ENCODE data around the gene CTDSPL. TPM values are rescaled to one million over a fixed set of nuclear protein-coding genes. Genes with fewer than 3 reads are reported as not detected.

Gene CTDSPL
- total RNA-seq, 4 donors from 2014 or later, result 78.9 to 130 (median 111) TPM

GRCh38 chr3:38004415-38005075, 142.9 kb downstream of the CTDSPL start:
- TF ChIP-seq POLR2A (IDR thresholded peaks at IDR 0.05), result no peak
- TF ChIP-seq, protein P1, sequence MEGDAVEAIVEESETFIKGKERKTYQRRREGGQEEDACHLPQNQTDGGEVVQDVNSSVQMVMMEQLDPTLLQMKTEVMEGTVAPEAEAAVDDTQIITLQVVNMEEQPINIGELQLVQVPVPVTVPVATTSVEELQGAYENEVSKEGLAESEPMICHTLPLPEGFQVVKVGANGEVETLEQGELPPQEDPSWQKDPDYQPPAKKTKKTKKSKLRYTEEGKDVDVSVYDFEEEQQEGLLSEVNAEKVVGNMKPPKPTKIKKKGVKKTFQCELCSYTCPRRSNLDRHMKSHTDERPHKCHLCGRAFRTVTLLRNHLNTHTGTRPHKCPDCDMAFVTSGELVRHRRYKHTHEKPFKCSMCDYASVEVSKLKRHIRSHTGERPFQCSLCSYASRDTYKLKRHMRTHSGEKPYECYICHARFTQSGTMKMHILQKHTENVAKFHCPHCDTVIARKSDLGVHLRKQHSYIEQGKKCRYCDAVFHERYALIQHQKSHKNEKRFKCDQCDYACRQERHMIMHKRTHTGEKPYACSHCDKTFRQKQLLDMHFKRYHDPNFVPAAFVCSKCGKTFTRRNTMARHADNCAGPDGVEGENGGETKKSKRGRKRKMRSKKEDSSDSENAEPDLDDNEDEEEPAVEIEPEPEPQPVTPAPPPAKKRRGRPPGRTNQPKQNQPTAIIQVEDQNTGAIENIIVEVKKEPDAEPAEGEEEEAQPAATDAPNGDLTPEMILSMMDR (IDR thresholded peaks at IDR 0.05), result peak; percentile 45 to 59
- Histone ChIP-seq H3K27me3 (no peaks in the 10 kb centered on the region), H3K27ac (peak overlapping the region; percentile 66), H3K36me3 (peaks cover 59% of the 10 kb centered on the region), H3K4me1 (peaks cover 29% of the 10 kb centered on the region), H3K4me3 (no peak overlapping the region), H3K9me3 (no peaks in the 10 kb centered on the region)
- WGBS, result 53% methylated on average over 10 of the region's 14 CpGs
- no peak for DNase-seq (ENCODE audit: low spot score in 2 of 2)

- no peak for DNase-seq (ENCODE audit: low spot score in 2 of 2)
- Histone ChIP-seq H3K27me3 (no peaks in the 10 kb centered on the region), H3K27ac (peak overlapping the region; percentile 66), H3K9me3 (no peaks in the 10 kb centered on the region), H3K4me1 (peaks cover 29% of the 10 kb centered on the region), H3K4me3 (no peak overlapping the region), H3K36me3 (peaks cover 67% of the 10 kb centered on the region)
- no peak for TF ChIP-seq POLR2AphosphoS5 (IDR thresholded peaks at IDR 0.05)
- TF ChIP-seq POLR2A (IDR thresholded peaks at IDR 0.05), result no peak
- TF ChIP-seq EP300 (IDR thresholded peaks at IDR 0.05), result no peak
- 47% methylated on average over 12 of the region's 15 CpGs for WGBS
These were observed 143.7 kb downstream of the CTDSPL start for GRCh38 chr3:38005076-38006020.

- H3K4me1 ChIP-seq, result peaks cover 29% of the 10 kb centered on the region
- TF ChIP-seq POLR2AphosphoS5 (IDR thresholded peaks at IDR 0.05) (no peak), POLR2A (IDR thresholded peaks at IDR 0.05) (no peak), EP300 (IDR thresholded peaks at IDR 0.05) (no peak)
- TF ChIP-seq, protein P1 (IDR thresholded peaks at IDR 0.05), result no peak
- H3K9me3 ChIP-seq, result no peaks in the 10 kb centered on the region
- 94% methylated on average over 4 of the region's 5 CpGs for WGBS
- DNase-seq (ENCODE audit: low spot score in 2 of 2), result no peak
- H3K36me3 ChIP-seq, result peaks cover 69% of the 10 kb centered on the region
- no peaks in the 10 kb centered on the region for H3K27me3 ChIP-seq
- H3K27ac ChIP-seq, result peak overlapping the region; percentile 66
- H3K4me3 ChIP-seq, result no peak overlapping the region
These were observed 144.4 kb downstream of the CTDSPL start for GRCh38 chr3:38006031-38006430.

DNA sequence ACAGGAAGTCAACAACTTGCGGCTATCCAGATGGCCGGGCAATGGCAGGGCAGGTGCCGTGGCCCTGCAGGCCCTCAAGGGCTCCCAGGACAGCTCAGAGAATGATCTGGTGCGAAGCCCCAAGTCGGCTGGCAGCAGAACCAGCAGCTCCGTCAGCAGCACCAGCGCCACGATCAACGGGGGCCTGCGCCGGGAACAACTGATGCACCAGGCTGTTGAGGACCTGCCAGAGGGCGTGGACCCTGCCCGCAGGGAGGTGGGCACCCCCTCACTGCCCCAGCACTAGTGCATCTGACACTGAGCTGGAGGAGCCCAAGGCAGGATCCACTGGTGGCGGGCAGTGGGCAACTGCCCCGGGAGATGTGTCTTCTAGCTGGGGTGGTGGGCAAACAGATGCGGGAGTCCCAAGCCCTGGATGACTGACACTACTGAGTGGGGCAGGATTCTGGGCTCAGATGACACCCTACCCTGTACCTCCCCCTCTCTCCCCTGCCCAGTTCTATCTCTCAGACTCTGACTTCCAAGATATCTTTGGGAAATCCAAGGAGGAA, 144.8 kb downstream of the CTDSPL start:
- Histone ChIP-seq H3K9me3 (no peaks in the 10 kb centered on the region), H3K27me3 (no peaks in the 10 kb centered on the region), H3K4me1 (peaks cover 29% of the 10 kb centered on the region), H3K4me3 (no peak overlapping the region), H3K27ac (peak overlapping the region; percentile 66), H3K36me3 (peaks cover 69% of the 10 kb centered on the region)
- WGBS, result 100% methylated on average over 1 of the region's 16 CpGs
- no peak for DNase-seq (ENCODE audit: low spot score in 2 of 2)
- TF ChIP-seq EP300 (IDR thresholded peaks at IDR 0.05) (no peak), POLR2AphosphoS5 (IDR thresholded peaks at IDR 0.05) (no peak), POLR2A (IDR thresholded peaks at IDR 0.05) (no peak)
- TF ChIP-seq, protein P1 (IDR thresholded peaks at IDR 0.05), result no peak

GRCh38 chr3:38007754-38008090, 146.0 kb downstream of the CTDSPL start:
- no peak for TF ChIP-seq POLR2AphosphoS5 (IDR thresholded peaks at IDR 0.05)
- TF ChIP-seq, protein P1 (IDR thresholded peaks at IDR 0.05), result no peak
- no peak for TF ChIP-seq EP300 (IDR thresholded peaks at IDR 0.05)
- TF ChIP-seq POLR2A (IDR thresholded peaks at IDR 0.05), result no peak
- WGBS, result 91% methylated on average over 7 of the region's 7 CpGs
- Histone ChIP-seq H3K27ac (no peak overlapping the region), H3K27me3 (no peaks in the 10 kb centered on the region), H3K9me3 (no peaks in the 10 kb centered on the region), H3K4me3 (no peak overlapping the region), H3K4me1 (peaks cover 29% of the 10 kb centered on the region), H3K36me3 (peaks cover 61% of the 10 kb centered on the region)
- DNase-seq (ENCODE audit: low spot score in 2 of 2), result no peak

Data from suprapubic skin (tissue), 4 donors.